GM13976 (cell line): Measurements from ENCODE around the gene FNDC11.

Experiments used
- DNase-seq: peaks from one replicate; pipeline ENCODE4 v3.0.0; 2012; ENCODE audit warnings: low spot score
- CTCF ChIP-seq: IDR thresholded peaks from 2 replicates; pipeline ENCODE4 v1.5.1; 2012; ENCODE audit warnings: borderline replicate concordance, mild to moderate bottlenecking; ENCODE audit not compliant: insufficient read depth; ENCODE audit errors: extremely low read depth, missing control alignments, control extremely low read depth
- in situ Hi-C: fragments of 300-500 bp; cut with MboI; formaldehyde crosslinking; loops from one replicate; pipeline ENCODE4 v1.12.0; 2022; ENCODE audit warnings: low sequenced_read_pairs, mixed read lengths, inconsistent platforms; ENCODE audit not compliant: unreplicated experiment

FNDC11 gene

GRCh38 chr20:63539441-63540370 lies 14.3 kb upstream of the FNDC11 start:
- in situ Hi-C loops = loop anchor here (25.0 kb wide), 1 partner anchor 323 kb away; the partner anchor contains the start of genes ABHD16B and TPD52L2
- no peak for DNase-seq
- TF ChIP-seq CTCF = no peak

- in situ Hi-C loops = loop anchor here (25.0 kb wide), 1 partner anchor 322 kb away; the partner anchor contains the start of genes ABHD16B and TPD52L2
- no peak for DNase-seq
- TF ChIP-seq CTCF = no peak
Observed at GRCh38 chr20:63540417-63541186, 13.4 kb upstream of the FNDC11 start.

- TF ChIP-seq CTCF = no peak
- no peak for DNase-seq
- in situ Hi-C loops = loop anchor here (25.0 kb wide), 1 partner anchor 321 kb away; the partner anchor contains the start of genes ABHD16B and TPD52L2
Observed at GRCh38 chr20:63541371-63541770, 12.6 kb upstream of the FNDC11 start.

DNA sequence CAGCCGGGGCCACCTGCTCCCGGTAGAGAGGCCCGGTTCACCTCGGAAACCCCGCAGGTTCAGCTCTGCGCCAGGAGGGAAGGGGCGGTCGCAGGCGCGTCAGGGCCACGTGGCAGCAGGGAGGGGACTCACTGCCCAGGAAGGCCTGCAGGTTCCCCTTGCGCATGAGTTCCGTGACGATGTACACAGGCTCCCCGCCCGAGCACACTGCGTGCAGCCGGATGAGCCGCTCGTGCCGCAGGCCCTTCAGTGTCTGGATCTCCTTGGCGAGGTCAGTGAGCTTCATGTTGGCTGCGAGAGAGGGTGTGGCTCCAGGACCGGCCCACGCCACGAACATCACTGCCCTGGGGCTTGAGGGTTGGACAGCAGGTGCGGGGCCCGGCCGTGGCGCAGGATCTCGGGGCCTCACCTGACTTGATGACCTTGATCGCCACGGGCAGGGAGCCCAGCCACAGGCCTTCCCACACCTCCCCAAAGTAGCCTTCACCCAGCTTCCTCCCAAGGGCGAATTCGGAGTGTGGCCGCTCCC lies 11.9 kb upstream of the FNDC11 start:
- in situ Hi-C loops = loop anchor here (25.0 kb wide), 1 partner anchor 320 kb away; the partner anchor contains the start of genes ABHD16B and TPD52L2
- TF ChIP-seq CTCF = no peak
- no peak for DNase-seq

GRCh38 chr20:63542696-63543095 lies 11.3 kb upstream of the FNDC11 start:
- in situ Hi-C loops = loop anchor here (25.0 kb wide), 1 partner anchor 320 kb away; the partner anchor contains the start of genes ABHD16B and TPD52L2
- TF ChIP-seq CTCF = peak; percentile 4
- peak; percentile 89 for DNase-seq

DNA sequence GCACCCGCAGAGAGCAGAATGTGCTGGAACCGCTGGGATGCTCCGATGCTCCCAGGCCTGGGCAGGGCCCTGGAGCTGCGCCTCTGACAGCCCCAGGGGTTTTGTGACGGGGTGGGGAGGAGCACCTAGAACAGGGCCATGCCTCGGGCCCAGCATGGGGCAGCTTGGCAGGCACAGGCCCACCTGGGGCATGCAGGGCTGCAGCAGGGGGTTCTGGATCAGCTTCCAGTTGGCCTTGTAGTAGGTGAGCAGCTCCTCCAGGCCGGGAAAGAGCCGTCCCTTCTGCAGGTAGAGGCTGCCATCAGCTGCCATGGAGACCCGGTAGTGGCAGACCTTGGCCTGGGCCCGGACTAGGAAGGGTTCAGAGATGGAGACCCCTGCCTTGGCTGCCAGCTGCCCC lies 10.8 kb upstream of the FNDC11 start:
- in situ Hi-C loops = loop anchor here (25.0 kb wide), 1 partner anchor 319 kb away; the partner anchor contains the start of genes ABHD16B and TPD52L2

More for the DNA sequence above, 10.8 kb upstream of the FNDC11 start:
- TF ChIP-seq CTCF = no peak
- no peak for DNase-seq
